BLaER1 (cell line): Measurements from ENCODE around the gene ZDHHC11.
A peak's percentile ranks its signal among the peaks of the same experiment; 100 is the strongest.
"Not testable (repeated sequence)": the region's sequence is repeated elsewhere in the genome, so short reads cannot be mapped to it uniquely, and the experiment has no call there.

Experiments used
- H3K27ac ChIP-seq: shearing (Covaris generic); formaldehyde crosslinking; 2 replicates; pipeline ENCODE4 v1.8.1; 2022
- H3K27me3 ChIP-seq: shearing (Covaris generic); formaldehyde crosslinking; 2 replicates; pipeline ENCODE4 v1.8.1; 2022
- H3K36me3 ChIP-seq: shearing (Covaris generic); formaldehyde crosslinking; 2 replicates; pipeline ENCODE4 v1.8.1; 2022
- H3K4me1 ChIP-seq: shearing (Covaris generic); formaldehyde crosslinking; 2 replicates; pipeline ENCODE4 v1.8.1; 2022
- H3K4me2 ChIP-seq: shearing (Covaris generic); formaldehyde crosslinking; 2 replicates; pipeline ENCODE4 v1.8.1; 2022
- H3K4me3 ChIP-seq: shearing (Covaris generic); formaldehyde crosslinking; 2 replicates; pipeline ENCODE4 v1.8.1; 2022
- H3K9ac ChIP-seq: shearing (Covaris generic); formaldehyde crosslinking; 2 replicates; pipeline ENCODE4 v1.8.1; 2022
- H3K9me3 ChIP-seq: shearing (Covaris generic); formaldehyde crosslinking; 2 replicates; pipeline ENCODE4 v1.8.1; 2022
- H4K20me1 ChIP-seq: shearing (Covaris generic); formaldehyde crosslinking; 2 replicates; pipeline ENCODE4 v1.8.1; 2022
- Cebpa-rat ChIP-seq: shearing (Covaris generic); IDR thresholded peaks from 2 replicates; pipeline ENCODE4 v1.8.1; 2022

The ZDHHC11 gene

DNA sequence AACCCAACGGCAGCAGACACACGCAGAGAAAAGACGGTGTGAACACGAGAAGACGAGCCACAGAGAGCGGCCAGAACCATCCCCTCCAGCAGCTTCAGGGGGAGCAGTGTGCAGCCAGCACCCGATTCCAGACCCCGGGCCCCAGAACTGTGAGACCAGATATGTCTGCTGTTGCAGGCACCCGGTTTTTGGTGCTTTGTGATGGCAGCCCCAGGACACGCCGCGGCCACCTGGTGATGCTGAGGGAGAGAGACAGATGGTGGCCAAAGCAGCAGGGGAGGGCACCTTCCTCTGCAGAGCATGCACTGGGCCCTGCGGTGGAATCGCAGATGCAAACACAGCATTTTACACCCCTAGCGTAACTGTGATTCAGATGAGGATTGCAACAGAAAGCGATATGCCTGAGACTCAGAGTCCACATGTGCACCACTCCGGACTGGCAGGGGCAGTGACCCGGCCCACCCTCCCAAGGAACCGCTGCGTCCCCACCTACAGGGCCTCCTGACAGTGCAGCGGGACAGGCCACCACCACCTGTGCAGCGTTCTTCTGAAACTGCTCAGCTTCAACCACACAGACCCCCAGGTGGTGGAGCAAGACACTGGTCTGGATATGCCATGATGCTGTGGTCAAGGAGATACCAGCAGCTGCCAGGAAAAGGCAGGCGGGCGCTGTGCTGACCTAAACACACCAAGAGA is 90.3 kb downstream of the ZDHHC11 start:
- no peak overlapping the region for H3K27ac ChIP-seq

DNA sequence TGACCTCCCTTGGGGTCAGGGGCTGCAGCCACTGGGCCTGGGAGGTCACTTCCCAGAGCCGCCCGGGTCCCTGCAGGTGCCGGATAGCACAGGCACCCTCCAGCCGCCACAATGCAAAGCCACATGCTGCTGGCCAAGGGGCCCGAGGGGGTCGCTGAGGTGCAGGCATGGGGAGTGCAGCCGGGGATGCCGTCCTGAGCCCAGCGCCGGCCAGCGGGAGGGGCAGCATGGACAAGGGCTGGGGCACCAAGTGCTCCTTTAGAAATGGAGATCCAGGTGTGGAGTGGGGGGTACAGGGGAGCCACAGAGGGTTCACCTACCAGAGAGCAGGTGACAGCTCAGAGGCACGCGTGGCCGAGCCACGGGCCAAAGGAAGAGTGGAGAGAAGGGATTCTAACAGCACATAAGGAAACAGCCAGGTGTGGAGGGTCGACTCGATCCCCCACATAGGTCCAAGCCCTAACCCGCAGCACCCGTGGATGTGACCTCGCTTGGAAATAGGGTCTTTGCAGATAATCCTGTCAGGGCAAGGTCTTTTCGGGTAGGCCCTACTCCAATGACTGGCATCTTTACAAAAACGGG is 90.9 kb downstream of the ZDHHC11 start:
- Histone ChIP-seq H3K4me2 (0 out of 2 replicates have a peak overlapping the region, but pooled peaks have one; percentile 11), H3K4me1 (peaks cover 21% of the 10 kb centered on the region), H3K4me3 (no peak overlapping the region), H3K9ac (no peak overlapping the region), H3K36me3 (no peaks in the 10 kb centered on the region), H4K20me1 (no peaks in the 10 kb centered on the region), H3K27ac (no peak overlapping the region), H3K27me3 (no peaks in the 10 kb centered on the region), H3K9me3 (0 out of 2 replicates have a peak, but pooled peaks cover 3% of the 10 kb centered on the region)
- no peak for TF ChIP-seq Cebpa-rat

More for the DNA sequence above, 90.3 kb downstream of the ZDHHC11 start:
- Histone ChIP-seq H3K27me3 (no peaks in the 10 kb centered on the region), H4K20me1 (no peaks in the 10 kb centered on the region), H3K4me2 (no peak overlapping the region), H3K9me3 (peaks cover 5% of the 10 kb centered on the region), H3K4me1 (peaks cover 21% of the 10 kb centered on the region), H3K36me3 (no peaks in the 10 kb centered on the region), H3K9ac (no peak overlapping the region), H3K4me3 (no peak overlapping the region)
- TF ChIP-seq Cebpa-rat: no peak

DNA sequence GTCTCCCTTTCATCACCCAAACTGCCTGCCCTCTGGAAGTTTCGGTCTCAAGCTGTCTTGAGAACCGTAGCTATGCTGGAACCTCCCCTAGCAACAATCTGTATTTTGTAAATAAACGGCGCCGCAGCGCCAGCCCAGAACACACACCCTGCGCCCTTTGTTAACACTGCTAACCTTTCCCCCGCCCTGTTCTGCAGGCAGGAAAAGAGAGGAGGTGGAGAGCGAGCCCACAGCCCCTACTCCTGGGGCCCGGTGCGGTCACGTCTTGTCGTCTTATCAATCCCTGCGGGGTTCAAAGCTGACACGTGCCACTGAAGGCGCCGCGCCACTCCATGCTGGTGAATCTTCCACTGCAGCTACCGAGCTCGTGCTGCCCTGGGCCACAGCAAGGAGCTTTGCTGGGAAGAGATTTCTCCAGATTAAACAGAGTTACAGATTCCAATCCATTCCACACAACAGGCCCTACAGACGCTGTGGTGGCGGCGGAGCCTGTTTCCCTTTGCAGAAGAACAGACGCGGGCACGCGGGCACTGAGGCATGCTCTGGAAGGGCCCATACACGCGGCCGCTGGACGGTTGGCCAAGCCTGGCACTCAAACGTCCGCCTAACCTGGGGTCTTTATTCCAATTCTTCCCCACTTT is 91.6 kb downstream of the ZDHHC11 start:
- H3K4me3 ChIP-seq: no peak overlapping the region
- peaks cover 21% of the 10 kb centered on the region for H3K4me1 ChIP-seq
- no peak for TF ChIP-seq Cebpa-rat
- no peaks in the 10 kb centered on the region for H3K9me3 ChIP-seq
- H3K36me3 ChIP-seq: no peaks in the 10 kb centered on the region
- 0 out of 2 replicates have a peak overlapping the region, but pooled peaks have one; percentile 57 for H3K4me2 ChIP-seq
- no peaks in the 10 kb centered on the region for H3K27me3 ChIP-seq
- H3K9ac ChIP-seq: no peak overlapping the region
- no peak overlapping the region for H3K27ac ChIP-seq
- H4K20me1 ChIP-seq: no peaks in the 10 kb centered on the region

DNA sequence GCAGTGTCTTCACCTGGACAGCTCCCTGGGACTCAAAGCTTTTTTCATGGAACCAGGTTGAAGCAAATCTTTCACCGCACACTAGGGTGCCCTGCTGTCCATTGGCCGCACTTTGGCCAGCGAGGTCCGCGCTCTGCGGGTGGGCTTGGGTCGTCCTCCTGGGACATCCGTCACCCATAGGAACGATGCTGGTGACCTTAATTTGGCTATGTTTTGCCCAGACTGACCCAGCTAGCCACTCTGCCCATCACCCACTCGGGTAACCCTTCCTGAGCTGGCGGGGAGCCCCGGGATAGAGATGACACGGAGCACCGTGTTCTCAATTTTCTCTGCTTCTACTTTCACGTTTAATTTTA is 92.1 kb downstream of the ZDHHC11 start:
- no peak for TF ChIP-seq Cebpa-rat
- peak overlapping the region; percentile 57 for H3K4me2 ChIP-seq

GRCh38 chr5:757931-758697 is 92.7 kb downstream of the ZDHHC11 start:
- no peak overlapping the region for H3K27ac ChIP-seq

More for the DNA sequence above, 92.1 kb downstream of the ZDHHC11 start:
- H3K27ac ChIP-seq: no peak overlapping the region
- H3K9ac ChIP-seq: no peak overlapping the region
- H3K4me1 ChIP-seq: peaks cover 21% of the 10 kb centered on the region
- no peak overlapping the region for H3K4me3 ChIP-seq
- no peaks in the 10 kb centered on the region for H3K36me3 ChIP-seq
- no peaks in the 10 kb centered on the region for H4K20me1 ChIP-seq
- no peaks in the 10 kb centered on the region for H3K27me3 ChIP-seq
- H3K9me3 ChIP-seq: no peaks in the 10 kb centered on the region

GRCh38 chr5:757346-757930 is 93.3 kb downstream of the ZDHHC11 start:
- Histone ChIP-seq H3K4me3 (no peak overlapping the region), H3K4me2 (peak overlapping the region; percentile 57), H3K27ac (no peak overlapping the region), H3K27me3 (no peaks in the 10 kb centered on the region), H3K9me3 (no peaks in the 10 kb centered on the region), H3K36me3 (no peaks in the 10 kb centered on the region), H3K4me1 (peaks cover 21% of the 10 kb centered on the region), H3K9ac (no peak overlapping the region), H4K20me1 (no peaks in the 10 kb centered on the region)
- TF ChIP-seq Cebpa-rat: no peak

More at GRCh38 chr5:757931-758697, 92.7 kb downstream of the ZDHHC11 start:
- Histone ChIP-seq H3K36me3 (no peaks in the 10 kb centered on the region), H3K9me3 (no peaks in the 10 kb centered on the region), H3K9ac (no peak overlapping the region), H3K4me3 (no peak overlapping the region), H4K20me1 (no peaks in the 10 kb centered on the region), H3K27me3 (no peaks in the 10 kb centered on the region), H3K4me2 (peak overlapping the region; percentile 57), H3K4me1 (peaks cover 21% of the 10 kb centered on the region)
- TF ChIP-seq Cebpa-rat: no peak

- H4K20me1 ChIP-seq: no peaks in the 10 kb centered on the region
- H3K36me3 ChIP-seq: no peaks in the 10 kb centered on the region
- no peak overlapping the region for H3K4me3 ChIP-seq
- H3K4me2 ChIP-seq: no peak overlapping the region
- H3K9ac ChIP-seq: no peak overlapping the region
- H3K4me1 ChIP-seq: peaks cover 21% of the 10 kb centered on the region
- H3K27ac ChIP-seq: no peak overlapping the region
- H3K27me3 ChIP-seq: no peaks in the 10 kb centered on the region
- no peak for TF ChIP-seq Cebpa-rat
- H3K9me3 ChIP-seq: no peaks in the 10 kb centered on the region
Observed at GRCh38 chr5:756865-757345, 93.9 kb downstream of the ZDHHC11 start.

GRCh38 chr5:756171-756570 is 94.6 kb downstream of the ZDHHC11 start:
- no peak overlapping the region for H3K4me2 ChIP-seq
- no peak for TF ChIP-seq Cebpa-rat
- no peaks in the 10 kb centered on the region for H3K36me3 ChIP-seq
- no peaks in the 10 kb centered on the region for H3K27me3 ChIP-seq
- peaks cover 21% of the 10 kb centered on the region for H3K4me1 ChIP-seq
- no peak overlapping the region for H3K9ac ChIP-seq
- no peak overlapping the region for H3K4me3 ChIP-seq
- H4K20me1 ChIP-seq: no peaks in the 10 kb centered on the region
- H3K9me3 ChIP-seq: no peaks in the 10 kb centered on the region
- H3K27ac ChIP-seq: no peak overlapping the region

GRCh38 chr5:754143-754632 is 96.6 kb downstream of the ZDHHC11 start:
- not testable (repeated sequence) for H3K36me3 ChIP-seq, H3K4me2 ChIP-seq, H3K4me3 ChIP-seq, H3K9me3 ChIP-seq, H3K9ac ChIP-seq, H3K27me3 ChIP-seq, H3K27ac ChIP-seq, H4K20me1 ChIP-seq
- peaks cover 21% of the 10 kb centered on the region for H3K4me1 ChIP-seq

DNA sequence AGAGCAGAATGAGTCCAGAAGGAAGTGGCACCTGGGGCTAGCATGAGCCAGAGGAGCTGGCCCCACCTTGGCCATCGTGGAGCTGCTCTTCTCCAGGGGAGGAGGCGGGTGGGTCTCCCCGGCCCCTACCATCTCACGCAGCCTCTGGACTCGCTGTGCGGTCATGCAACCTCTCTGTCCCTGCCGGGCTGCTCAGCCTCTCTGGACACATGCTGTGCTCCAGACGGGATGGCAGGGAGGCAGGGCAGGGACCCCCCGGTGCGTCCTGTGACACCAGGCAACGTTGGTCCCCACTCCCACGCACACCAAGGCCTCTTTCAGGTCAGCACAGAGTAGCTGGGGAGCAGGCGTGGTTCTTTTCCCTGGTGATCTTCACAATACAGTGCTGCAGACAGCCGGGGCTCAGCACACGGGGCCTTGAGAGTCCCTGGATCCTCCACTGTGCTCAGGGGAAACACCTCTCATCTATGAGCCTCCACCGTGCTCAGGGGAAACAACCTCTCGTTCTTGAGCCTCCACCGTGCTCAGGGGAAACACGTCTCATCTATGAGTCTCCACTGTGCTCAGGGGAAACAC is 97.1 kb downstream of the ZDHHC11 start:
- H3K9me3 ChIP-seq, H4K20me1 ChIP-seq, H3K27me3 ChIP-seq, H3K4me2 ChIP-seq, H3K27ac ChIP-seq, H3K36me3 ChIP-seq, H3K9ac ChIP-seq, H3K4me3 ChIP-seq: not testable (repeated sequence)
- peaks cover 16% of the 10 kb centered on the region for H3K4me1 ChIP-seq

DNA sequence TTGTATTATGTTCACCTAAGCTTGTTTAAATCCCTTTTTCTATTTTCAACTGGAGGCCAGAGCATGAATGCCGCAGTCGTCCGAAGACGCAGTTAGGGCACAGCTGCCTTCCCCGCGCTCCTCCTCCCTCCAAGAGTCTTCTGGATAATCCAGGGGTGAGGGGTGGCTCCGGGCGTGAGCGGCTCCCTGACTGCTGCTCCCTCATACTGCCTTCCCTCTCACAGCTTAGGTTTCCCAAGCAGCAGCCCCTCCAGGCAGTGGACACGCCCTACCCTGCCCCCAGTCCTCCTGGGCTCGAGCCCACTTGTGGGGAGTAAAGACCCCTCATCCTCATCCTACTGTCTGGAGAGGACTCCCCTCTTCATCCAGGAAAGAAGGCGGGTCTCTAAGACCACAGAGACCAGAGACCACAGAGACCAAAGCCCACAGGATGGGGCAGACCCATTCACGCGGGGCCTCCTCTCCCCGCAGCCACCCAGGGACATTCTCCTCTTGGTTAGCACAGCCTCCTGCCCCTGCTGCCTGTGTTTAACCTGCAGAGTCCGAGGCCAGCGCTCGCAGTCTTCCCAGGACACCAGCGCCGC is 98.2 kb downstream of the ZDHHC11 start:
- H3K4me3 ChIP-seq, H3K36me3 ChIP-seq, H3K27me3 ChIP-seq, H3K9ac ChIP-seq, H3K27ac ChIP-seq, H3K4me1 ChIP-seq, H3K4me2 ChIP-seq, H4K20me1 ChIP-seq, H3K9me3 ChIP-seq: not testable (repeated sequence)

DNA sequence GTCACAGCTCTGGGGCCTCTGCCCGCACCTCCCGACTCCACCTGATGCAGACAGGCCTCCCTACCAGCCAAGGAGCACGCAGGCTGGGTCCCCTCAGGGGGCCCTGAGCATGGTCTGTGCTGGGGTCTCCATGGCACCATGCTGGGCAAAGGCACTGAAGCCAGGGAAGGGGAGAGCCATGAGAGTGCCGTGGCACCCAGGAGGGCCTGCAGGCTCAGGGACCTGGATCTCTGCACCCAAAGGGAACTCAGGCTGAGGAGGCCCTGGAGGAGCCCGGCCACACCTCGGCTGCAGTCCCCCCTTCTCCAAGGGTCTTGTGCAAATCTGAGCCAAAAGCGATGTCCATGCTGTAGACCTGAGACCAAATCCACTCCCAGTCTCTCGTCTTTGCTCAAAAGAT is 98.8 kb downstream of the ZDHHC11 start:
- H3K27me3 ChIP-seq, H3K4me2 ChIP-seq, H3K27ac ChIP-seq, H3K4me3 ChIP-seq, H3K4me1 ChIP-seq, H3K9me3 ChIP-seq, H3K36me3 ChIP-seq, H3K9ac ChIP-seq, H4K20me1 ChIP-seq: not testable (repeated sequence)
